ENCODE data around the gene PCDHGB3.
"Not testable (repeated sequence)": the region's sequence is repeated elsewhere in the genome, so short reads cannot be mapped to it uniquely, and the experiment has no call there.

The PCDHGB3 gene

DNA sequence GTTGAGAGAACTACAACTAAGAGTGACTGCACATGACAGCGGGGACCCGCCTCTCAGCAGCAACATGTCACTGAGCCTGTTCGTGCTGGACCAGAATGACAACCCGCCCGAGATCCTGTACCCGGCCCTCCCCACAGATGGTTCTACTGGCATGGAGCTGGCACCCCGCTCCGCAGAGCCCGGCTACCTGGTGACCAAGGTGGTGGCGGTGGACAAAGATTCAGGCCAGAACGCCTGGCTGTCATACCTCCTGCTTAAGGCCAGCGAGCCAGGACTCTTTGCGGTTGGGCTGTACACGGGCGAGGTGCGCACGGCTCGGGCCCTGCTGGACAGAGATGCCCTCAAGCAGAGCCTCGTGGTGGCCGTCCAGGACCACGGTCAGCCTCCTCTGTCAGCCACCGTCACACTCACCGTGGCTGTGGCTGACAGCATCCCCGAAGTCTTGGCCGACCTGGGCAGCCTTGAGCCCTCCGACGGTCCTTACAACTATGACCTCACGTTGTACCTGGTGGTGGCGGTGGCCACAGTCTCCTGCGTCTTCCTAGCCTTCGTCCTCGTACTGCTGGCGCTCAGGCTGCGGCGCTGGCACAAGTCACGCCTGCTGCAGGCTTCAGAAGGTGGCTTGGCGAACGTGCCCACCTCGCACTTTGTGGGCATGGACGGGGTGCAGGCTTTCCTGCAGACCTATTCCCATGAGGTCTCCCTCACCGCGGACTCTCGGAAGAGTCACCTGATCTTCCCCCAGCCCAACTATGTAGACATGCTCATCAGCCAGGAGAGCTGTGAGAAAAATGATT lies 14.6 kb downstream of the PCDHGB3 start:
- TF ChIP-seq SIN3A (IDR thresholded peaks at IDR 0.05; ENCODE audit: borderline replicate concordance, insufficient read depth, low read length), result no peak
- TF ChIP-seq FOXP2 (optimal IDR thresholded peaks at IDR 0.05; ENCODE audit: borderline replicate concordance, extremely low read depth, extremely low read length, insufficient read depth), result no peak
- TF ChIP-seq, protein P1, sequence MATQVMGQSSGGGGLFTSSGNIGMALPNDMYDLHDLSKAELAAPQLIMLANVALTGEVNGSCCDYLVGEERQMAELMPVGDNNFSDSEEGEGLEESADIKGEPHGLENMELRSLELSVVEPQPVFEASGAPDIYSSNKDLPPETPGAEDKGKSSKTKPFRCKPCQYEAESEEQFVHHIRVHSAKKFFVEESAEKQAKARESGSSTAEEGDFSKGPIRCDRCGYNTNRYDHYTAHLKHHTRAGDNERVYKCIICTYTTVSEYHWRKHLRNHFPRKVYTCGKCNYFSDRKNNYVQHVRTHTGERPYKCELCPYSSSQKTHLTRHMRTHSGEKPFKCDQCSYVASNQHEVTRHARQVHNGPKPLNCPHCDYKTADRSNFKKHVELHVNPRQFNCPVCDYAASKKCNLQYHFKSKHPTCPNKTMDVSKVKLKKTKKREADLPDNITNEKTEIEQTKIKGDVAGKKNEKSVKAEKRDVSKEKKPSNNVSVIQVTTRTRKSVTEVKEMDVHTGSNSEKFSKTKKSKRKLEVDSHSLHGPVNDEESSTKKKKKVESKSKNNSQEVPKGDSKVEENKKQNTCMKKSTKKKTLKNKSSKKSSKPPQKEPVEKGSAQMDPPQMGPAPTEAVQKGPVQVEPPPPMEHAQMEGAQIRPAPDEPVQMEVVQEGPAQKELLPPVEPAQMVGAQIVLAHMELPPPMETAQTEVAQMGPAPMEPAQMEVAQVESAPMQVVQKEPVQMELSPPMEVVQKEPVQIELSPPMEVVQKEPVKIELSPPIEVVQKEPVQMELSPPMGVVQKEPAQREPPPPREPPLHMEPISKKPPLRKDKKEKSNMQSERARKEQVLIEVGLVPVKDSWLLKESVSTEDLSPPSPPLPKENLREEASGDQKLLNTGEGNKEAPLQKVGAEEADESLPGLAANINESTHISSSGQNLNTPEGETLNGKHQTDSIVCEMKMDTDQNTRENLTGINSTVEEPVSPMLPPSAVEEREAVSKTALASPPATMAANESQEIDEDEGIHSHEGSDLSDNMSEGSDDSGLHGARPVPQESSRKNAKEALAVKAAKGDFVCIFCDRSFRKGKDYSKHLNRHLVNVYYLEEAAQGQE (IDR thresholded peaks at IDR 0.05; ENCODE audit: insufficient read depth in 1 of 2, low read depth in 2 of 2, low read length in 2 of 2), result no peak
- TF ChIP-seq TAF1 (IDR thresholded peaks at IDR 0.05; ENCODE audit: borderline replicate concordance, insufficient read depth, low read length), result no peak
- no peak for TF ChIP-seq POLR2AphosphoS5 (IDR thresholded peaks at IDR 0.05; ENCODE audit: low read depth, low read length)

DNA sequence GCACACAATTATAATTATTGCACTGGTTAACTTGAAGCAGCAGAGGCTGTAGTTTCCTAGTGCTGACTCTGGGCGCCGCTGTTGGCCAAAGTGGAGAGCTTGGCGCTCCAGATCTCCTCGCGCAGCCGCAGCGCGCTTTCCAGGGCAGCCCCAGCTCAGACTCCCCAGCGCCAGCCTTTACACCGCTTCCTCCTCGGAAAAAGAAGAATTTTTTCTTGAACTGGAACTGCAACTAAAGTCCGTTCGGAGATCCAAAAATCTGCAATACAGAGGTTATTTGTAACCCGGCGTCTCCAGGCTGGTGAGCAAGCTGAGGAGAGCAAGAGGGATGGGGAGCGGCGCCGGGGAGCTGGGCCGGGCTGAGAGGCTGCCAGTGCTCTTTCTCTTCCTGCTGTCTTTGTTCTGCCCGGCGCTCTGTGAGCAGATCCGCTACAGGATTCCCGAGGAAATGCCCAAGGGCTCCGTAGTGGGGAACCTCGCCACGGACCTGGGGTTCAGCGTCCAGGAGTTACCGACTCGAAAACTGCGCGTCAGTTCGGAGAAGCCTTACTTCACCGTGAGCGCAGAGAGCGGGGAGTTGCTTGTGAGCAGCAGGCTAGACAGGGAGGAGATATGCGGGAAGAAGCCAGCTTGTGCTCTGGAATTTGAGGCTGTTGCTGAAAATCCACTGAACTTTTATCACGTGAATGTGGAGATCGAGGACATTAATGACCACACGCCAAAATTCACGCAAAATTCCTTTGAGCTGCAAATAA lies 17.7 kb downstream of the PCDHGB3 start, which contains the start of gene PCDHGB4:
PCDHGB4 (plus strand) TSS at position 142 of the 755 bp plus-strand sequence; CDS start at position 329, 187 bp downstream.
- TF ChIP-seq TAF1 (IDR thresholded peaks at IDR 0.05; ENCODE audit: borderline replicate concordance, insufficient read depth, low read length); FOXP2 (optimal IDR thresholded peaks at IDR 0.05; ENCODE audit: borderline replicate concordance, extremely low read depth, extremely low read length, insufficient read depth); SIN3A (IDR thresholded peaks at IDR 0.05; ENCODE audit: borderline replicate concordance, insufficient read depth, low read length): not testable (repeated sequence)

DNA sequence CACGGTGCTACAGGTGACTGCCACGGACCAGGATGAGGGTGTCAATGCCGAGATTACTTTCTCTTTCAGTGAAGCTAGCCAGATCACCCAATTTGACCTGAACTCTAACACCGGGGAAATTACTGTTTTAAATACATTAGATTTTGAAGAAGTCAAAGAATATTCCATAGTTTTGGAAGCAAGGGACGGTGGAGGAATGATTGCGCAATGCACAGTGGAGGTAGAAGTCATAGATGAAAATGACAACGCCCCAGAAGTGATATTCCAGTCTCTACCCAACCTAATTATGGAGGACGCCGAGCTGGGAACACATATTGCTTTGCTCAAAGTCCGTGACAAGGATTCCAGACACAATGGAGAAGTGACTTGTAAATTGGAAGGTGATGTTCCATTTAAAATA lies 18.6 kb downstream of the PCDHGB3 start:
- TF ChIP-seq FOXP2 (optimal IDR thresholded peaks at IDR 0.05; ENCODE audit: borderline replicate concordance, extremely low read depth, extremely low read length, insufficient read depth) (no peak), SIN3A (IDR thresholded peaks at IDR 0.05; ENCODE audit: borderline replicate concordance, insufficient read depth, low read length) (no peak), POLR2AphosphoS5 (IDR thresholded peaks at IDR 0.05; ENCODE audit: low read depth, low read length) (no peak), TAF1 (IDR thresholded peaks at IDR 0.05; ENCODE audit: borderline replicate concordance, insufficient read depth, low read length) (no peak)
- TF ChIP-seq, protein P1 (IDR thresholded peaks at IDR 0.05; ENCODE audit: insufficient read depth in 1 of 2, low read depth in 2 of 2, low read length in 2 of 2), result no peak

DNA sequence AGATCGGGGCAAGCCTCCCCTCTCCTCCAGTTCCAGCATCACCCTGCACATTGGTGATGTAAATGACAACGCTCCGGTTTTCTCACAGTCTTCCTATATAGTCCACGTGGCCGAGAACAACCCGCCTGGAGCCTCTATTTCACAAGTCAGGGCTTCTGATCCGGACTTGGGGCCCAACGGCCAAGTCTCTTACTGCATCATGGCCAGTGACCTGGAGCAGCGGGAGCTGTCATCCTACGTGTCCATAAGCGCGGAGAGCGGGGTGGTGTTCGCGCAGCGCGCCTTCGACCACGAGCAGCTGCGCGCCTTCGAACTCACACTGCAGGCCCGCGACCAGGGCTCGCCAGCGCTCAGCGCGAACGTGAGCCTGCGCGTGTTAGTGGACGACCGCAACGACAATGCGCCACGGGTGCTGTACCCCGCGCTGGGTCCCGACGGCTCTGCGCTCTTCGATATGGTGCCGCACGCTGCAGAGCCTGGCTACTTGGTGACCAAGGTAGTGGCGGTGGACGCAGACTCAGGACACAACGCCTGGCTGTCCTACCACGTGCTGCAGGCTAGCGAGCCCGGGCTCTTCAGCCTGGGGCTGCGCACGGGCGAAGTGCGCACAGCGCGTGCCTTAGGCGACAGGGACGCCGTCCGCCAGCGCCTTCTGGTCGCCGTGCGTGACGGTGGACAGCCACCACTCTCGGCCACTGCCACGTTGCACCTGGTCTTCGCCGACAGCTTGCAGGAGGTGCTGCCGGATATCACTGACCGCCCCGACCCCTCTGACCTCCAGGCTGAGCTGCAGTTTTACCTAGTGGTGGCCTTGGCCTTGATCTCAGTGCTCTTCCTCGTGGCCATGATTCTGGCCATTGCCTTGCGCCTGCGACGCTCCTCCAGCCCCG lies 19.4 kb downstream of the PCDHGB3 start:
- no peak for TF ChIP-seq SIN3A (IDR thresholded peaks at IDR 0.05; ENCODE audit: borderline replicate concordance, insufficient read depth, low read length)
- TF ChIP-seq, protein P1 (IDR thresholded peaks at IDR 0.05; ENCODE audit: insufficient read depth in 1 of 2, low read depth in 2 of 2, low read length in 2 of 2), result no peak
- TF ChIP-seq FOXP2 (optimal IDR thresholded peaks at IDR 0.05; ENCODE audit: borderline replicate concordance, extremely low read depth, extremely low read length, insufficient read depth), result no peak
- TF ChIP-seq TAF1 (IDR thresholded peaks at IDR 0.05; ENCODE audit: borderline replicate concordance, insufficient read depth, low read length), result no peak
- TF ChIP-seq POLR2AphosphoS5 (IDR thresholded peaks at IDR 0.05; ENCODE audit: low read depth, low read length), result no peak

Measured in PFSK-1 (cell line).